Natural killer cell (primary cell): ENCODE results near the gene PNLIPRP2. TPM values are rescaled to one million over a fixed set of nuclear protein-coding genes. Genes with fewer than 3 reads are reported as not detected.

ENCODE experiments used
- ATAC-seq, 3 donors: fragments of 150-1000 bp in 2 of 3; fragments of 200-7000 bp in 1 of 3; cut with Tn5 transposase; 1 replicate in 1 of 3; 2 replicates in 2 of 3; pipeline ENCODE4 v1.10.0; 2021; ENCODE audit warnings: mild to moderate bottlenecking in 2 of 3, moderate library complexity in 2 of 3
- DNase-seq, 2 donors: peaks; one replicate each; pipeline versions ENCODE4 v3.0.0 to v3.0.0-alpha.2; 2013 to 2021; ENCODE audit warnings: mixed read lengths in 1 of 2
- H3K27ac ChIP-seq: one replicate; pipeline ENCODE4 v1.5.1; 2013; ENCODE audit warnings: mild to moderate bottlenecking, low read length
- H3K27me3 ChIP-seq: one replicate; pipeline ENCODE4 v1.6.1; 2013; ENCODE audit warnings: low read length; ENCODE audit not compliant: control insufficient read depth, insufficient read depth
- H3K36me3 ChIP-seq: one replicate; pipeline ENCODE4 v1.6.1; 2013; ENCODE audit warnings: low read length; ENCODE audit not compliant: control insufficient read depth, insufficient read depth
- H3K4me1 ChIP-seq: one replicate; pipeline ENCODE4 v1.6.1; 2013; ENCODE audit warnings: low read length; ENCODE audit not compliant: control insufficient read depth, insufficient read depth
- H3K4me3 ChIP-seq: one replicate; pipeline ENCODE4 v1.5.1; 2013; ENCODE audit warnings: low read length
- H3K9me3 ChIP-seq: one replicate; pipeline ENCODE4 v1.6.1; 2013; ENCODE audit warnings: low read length; ENCODE audit not compliant: control insufficient read depth, insufficient read depth
- H3K27ac Mint-ChIP-seq, 2 donors: one replicate each; pipeline ENCODE4 v1.8.0; 2022; ENCODE audit warnings: mild to moderate bottlenecking in 2 of 2, mixed read lengths in 2 of 2, moderate library complexity in 1 of 2
- H3K27me3 Mint-ChIP-seq, 2 donors: one replicate each; pipeline ENCODE4 v1.8.0; 2022; ENCODE audit warnings: low read depth in 2 of 2, mixed read lengths in 2 of 2
- H3K36me3 Mint-ChIP-seq: one replicate; pipeline ENCODE4 v1.8.0; 2022; ENCODE audit warnings: mixed read lengths
- H3K4me1 Mint-ChIP-seq, 2 donors: one replicate each; pipeline ENCODE4 v1.8.0; 2022; ENCODE audit warnings: mixed read lengths in 2 of 2
- H3K4me3 Mint-ChIP-seq: one replicate; pipeline ENCODE4 v1.8.0; 2022; ENCODE audit warnings: mild to moderate bottlenecking, moderate library complexity, mixed read lengths
- H3K9me3 Mint-ChIP-seq, 2 donors: one replicate each; pipeline ENCODE4 v1.8.0; 2022; ENCODE audit warnings: mixed read lengths in 2 of 2
- WGBS: methylation state at CpG from one replicate; pipeline ENCODE4 v1.1.7; 2013; ENCODE audit warnings: missing lambda C conversion rate; ENCODE audit not compliant: insufficient coverage; 5-methylcytosine and 5-hydroxymethylcytosine counted together
- intact Hi-C: fragments of 100-400 bp; cut with micrococcal nuclease; formaldehyde crosslinking; loops from one replicate; pipeline ENCODE4 v1.14.2; 2022
- total RNA-seq, 4 donors: library from RNA; stranded (reverse); fragments of 120-200 nt in 1 of 4; gene quantifications; one replicate each; pipeline versions ENCODE4 v1.2.3 to v1.2.4, GENCODE V29; 2013 to 2022
- TF ChIP-seq, protein P1 (sequence below): fragments of 200-600 bp; IDR thresholded peaks from one replicate; pipeline ENCODE4 v1.8.0; 2022; ENCODE audit warnings: antibody characterized with exemption

PNLIPRP2 gene
- total RNA-seq, 3 donors from 2014 or later (not counting 1 experiment from before 2014, with no cell fraction given): not detected

DNA sequence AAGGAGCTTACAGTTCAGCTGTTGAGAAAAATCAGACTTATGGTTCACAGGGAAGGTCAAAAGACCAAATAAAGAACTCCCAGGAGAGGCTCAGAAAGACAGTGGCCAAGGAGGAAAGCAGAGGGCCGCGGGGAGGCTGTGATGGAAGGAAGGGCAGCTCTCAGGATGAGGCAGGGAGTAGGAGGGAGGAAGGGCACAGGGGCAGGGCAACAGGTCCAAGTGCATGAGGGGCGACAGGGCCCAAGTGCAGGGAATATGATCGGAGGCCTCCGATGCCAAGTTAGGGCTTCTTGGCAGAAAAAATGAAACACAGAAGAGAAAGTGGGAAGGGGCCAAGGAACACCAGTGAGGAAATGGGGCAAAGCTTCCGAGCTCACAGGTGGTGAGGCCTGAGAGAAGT, 13.4 kb upstream of the PNLIPRP2 start:
- H3K4me3 Mint-ChIP-seq: no peak overlapping the region
- peaks cover 0 to 2% of the 10 kb centered on the region in 2 donors for H3K9me3 Mint-ChIP-seq
- 79% methylated on average over 6 of the region's 6 CpGs for WGBS
- TF ChIP-seq, protein P1, sequence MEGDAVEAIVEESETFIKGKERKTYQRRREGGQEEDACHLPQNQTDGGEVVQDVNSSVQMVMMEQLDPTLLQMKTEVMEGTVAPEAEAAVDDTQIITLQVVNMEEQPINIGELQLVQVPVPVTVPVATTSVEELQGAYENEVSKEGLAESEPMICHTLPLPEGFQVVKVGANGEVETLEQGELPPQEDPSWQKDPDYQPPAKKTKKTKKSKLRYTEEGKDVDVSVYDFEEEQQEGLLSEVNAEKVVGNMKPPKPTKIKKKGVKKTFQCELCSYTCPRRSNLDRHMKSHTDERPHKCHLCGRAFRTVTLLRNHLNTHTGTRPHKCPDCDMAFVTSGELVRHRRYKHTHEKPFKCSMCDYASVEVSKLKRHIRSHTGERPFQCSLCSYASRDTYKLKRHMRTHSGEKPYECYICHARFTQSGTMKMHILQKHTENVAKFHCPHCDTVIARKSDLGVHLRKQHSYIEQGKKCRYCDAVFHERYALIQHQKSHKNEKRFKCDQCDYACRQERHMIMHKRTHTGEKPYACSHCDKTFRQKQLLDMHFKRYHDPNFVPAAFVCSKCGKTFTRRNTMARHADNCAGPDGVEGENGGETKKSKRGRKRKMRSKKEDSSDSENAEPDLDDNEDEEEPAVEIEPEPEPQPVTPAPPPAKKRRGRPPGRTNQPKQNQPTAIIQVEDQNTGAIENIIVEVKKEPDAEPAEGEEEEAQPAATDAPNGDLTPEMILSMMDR: no peak
- DNase-seq: no peak
- H3K4me1 ChIP-seq: no peaks in the 10 kb centered on the region
- intact Hi-C loops: no loop called here
- no peaks in the 10 kb centered on the region for H3K27me3 ChIP-seq
- no peak for ATAC-seq
- H3K9me3 ChIP-seq: no peaks in the 10 kb centered on the region
- peaks cover 15 to 17% of the 10 kb centered on the region in 2 donors for H3K27me3 Mint-ChIP-seq
- H3K4me1 Mint-ChIP-seq: no peaks in the 10 kb centered on the region
- H3K27ac ChIP-seq: no peak overlapping the region
- no peaks in the 10 kb centered on the region for H3K36me3 ChIP-seq
- no peak overlapping the region for H3K4me3 ChIP-seq
- no peaks in the 10 kb centered on the region for H3K36me3 Mint-ChIP-seq
- no peak overlapping the region for H3K27ac Mint-ChIP-seq

DNA sequence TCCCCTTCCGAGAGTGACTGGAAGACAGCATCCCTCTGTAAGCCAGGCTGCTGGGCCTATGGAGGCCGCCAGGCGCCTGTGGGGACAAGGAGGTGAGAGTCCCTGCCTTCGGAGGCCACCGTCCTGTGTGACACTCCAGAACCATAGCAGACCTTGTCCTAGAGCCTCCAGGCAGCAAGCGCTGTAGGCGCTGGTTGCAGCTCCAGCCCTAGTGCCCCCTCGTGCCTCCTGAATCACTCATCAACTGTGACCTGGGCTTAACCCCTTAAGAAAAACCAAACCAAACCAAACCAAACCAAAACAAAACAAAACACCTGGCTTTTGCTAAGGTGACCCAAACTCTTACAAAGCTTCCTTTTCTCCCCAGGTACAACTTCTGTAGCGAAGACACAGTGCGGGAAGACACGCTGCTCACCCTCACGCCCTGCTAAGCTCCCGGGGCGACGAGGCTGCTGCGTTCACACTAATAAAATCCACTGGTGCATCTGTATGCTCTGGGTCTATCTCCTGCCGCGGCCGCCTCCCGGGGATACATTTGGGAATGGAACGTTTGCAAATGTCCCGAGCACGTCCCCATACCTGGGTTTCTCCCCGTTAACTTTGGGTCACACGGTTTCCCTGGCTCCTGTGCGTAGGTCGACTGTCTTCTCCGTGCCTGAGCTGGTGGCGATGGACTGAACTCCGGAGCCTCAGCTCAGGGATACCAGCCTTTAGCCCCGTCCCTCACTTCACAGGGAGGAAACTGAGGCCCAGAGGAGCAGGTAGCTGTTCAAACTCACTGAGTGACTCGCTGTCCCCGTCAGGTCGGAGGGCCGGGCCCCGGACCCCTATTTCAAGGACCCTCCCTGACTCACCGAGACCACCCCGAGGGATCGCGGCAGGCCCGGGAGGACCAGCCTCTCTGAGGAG, 11.8 kb upstream of the PNLIPRP2 start:
- H3K27ac ChIP-seq: no peak overlapping the region
- 45% methylated on average over 41 of the region's 41 CpGs for whole genome bisulfite sequencing
- peaks cover 0 to 2% of the 10 kb centered on the region in 2 donors for H3K9me3 Mint-ChIP-seq
- TF ChIP-seq, protein P1: no peak
- H3K4me1 Mint-ChIP-seq: no peaks in the 10 kb centered on the region
- no peaks in the 10 kb centered on the region for H3K9me3 ChIP-seq
- no peaks in the 10 kb centered on the region for H3K36me3 ChIP-seq
- ATAC-seq: no peak
- H3K27ac Mint-ChIP-seq: no peak overlapping the region
- peaks cover 15 to 17% of the 10 kb centered on the region in 2 donors for H3K27me3 Mint-ChIP-seq
- H3K27me3 ChIP-seq: no peaks in the 10 kb centered on the region
- no peak for DNase-seq
- no peak overlapping the region for H3K4me3 ChIP-seq
- H3K4me1 ChIP-seq: no peaks in the 10 kb centered on the region
- intact Hi-C loops: no loop called here
- no peaks in the 10 kb centered on the region for H3K36me3 Mint-ChIP-seq
- H3K4me3 Mint-ChIP-seq: no peak overlapping the region

DNA sequence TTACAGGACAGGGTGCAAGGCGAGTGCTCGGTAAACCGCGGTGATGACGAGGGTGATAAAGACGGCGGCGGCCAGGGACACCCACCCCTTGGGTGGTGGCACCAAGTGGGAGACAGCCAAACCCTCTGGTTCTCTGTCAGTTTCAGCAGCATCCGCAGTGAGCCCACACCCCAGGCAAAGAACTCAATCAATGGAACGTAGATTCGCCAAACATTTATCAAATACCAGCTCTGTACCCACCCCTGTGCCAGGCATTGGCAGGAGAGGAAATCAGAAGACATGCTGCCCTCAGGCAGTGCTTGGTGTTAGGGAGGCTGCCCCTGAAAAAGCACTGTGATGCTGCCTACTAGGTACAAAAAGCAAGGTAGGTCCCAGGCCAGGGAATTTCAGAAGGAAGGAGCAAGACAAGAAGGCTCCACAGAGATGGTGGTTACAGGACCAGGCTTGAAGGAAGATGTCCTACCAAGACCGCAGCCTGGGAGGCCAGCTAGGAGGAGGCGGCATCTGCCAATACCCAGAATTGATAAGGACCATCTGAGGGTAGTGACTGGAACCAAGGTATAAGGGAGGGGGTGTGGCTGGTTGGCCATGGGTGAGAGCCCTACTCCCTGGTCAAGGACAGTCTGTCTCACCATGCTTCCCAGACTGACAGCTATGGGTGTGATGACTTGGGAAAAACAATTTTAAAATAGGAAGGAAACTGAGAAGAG, 10.2 kb upstream of the PNLIPRP2 start:
- H3K36me3 Mint-ChIP-seq: no peaks in the 10 kb centered on the region
- H3K27me3 ChIP-seq: no peaks in the 10 kb centered on the region
- H3K27me3 Mint-ChIP-seq: peaks cover 12 to 17% of the 10 kb centered on the region in 2 donors
- WGBS: 96% methylated on average over 13 of the region's 13 CpGs
- H3K4me3 ChIP-seq: no peak overlapping the region
- DNase-seq (no peak), ATAC-seq (no peak)
- H3K4me1 ChIP-seq: no peaks in the 10 kb centered on the region
- intact Hi-C loops: no loop called here
- H3K27ac ChIP-seq: no peak overlapping the region
- no peak overlapping the region for H3K27ac Mint-ChIP-seq
- H3K4me3 Mint-ChIP-seq: no peak overlapping the region
- no peaks in the 10 kb centered on the region for H3K4me1 Mint-ChIP-seq
- peaks cover 0 to 2% of the 10 kb centered on the region in 2 donors for H3K9me3 Mint-ChIP-seq
- H3K9me3 ChIP-seq: no peaks in the 10 kb centered on the region
- no peaks in the 10 kb centered on the region for H3K36me3 ChIP-seq
- TF ChIP-seq, protein P1: no peak
